Measurements from ENCODE around the gene CBX4. TPM values are rescaled to one million over a fixed set of nuclear protein-coding genes. Genes with fewer than 3 reads are reported as not detected.

The CBX4 gene
- polyA plus RNA-seq, 2 donors = 10.7 to 15.8 TPM

GRCh38 chr17:79830763-79831264 lies 8.4 kb downstream of the CBX4 start:
- Histone ChIP-seq H3K36me3 (ENCODE audit: control insufficient read depth in 2 of 2, insufficient read depth in 2 of 2, low read length in 1 of 2) (peaks cover 5 to 21% of the 10 kb centered on the region in 2 donors), H3K4me1 (ENCODE audit: control insufficient read depth in 2 of 2, insufficient read depth in 2 of 2, low read length in 1 of 2) (peaks cover 11 to 24% of the 10 kb centered on the region in 2 donors), H3K27ac (ENCODE audit: low read depth in 2 of 2, low read length in 1 of 2) (no peak overlapping the region), H3K9me3 (ENCODE audit: control insufficient read depth in 2 of 2, insufficient read depth in 1 of 2, low read depth in 1 of 2, low read length in 1 of 2) (peaks cover 0 to 2% of the 10 kb centered on the region in 2 donors), H3K27me3 (ENCODE audit: control insufficient read depth in 1 of 2, insufficient read depth in 2 of 2, low read length in 2 of 2) (no peaks in the 10 kb centered on the region), H3K4me3 (ENCODE audit: low read depth in 1 of 2, low read length in 2 of 2) (no peak overlapping the region)
- WGBS, 2 donors = 88 to 92% methylated on average over 8 of the region's 8 CpGs

DNA sequence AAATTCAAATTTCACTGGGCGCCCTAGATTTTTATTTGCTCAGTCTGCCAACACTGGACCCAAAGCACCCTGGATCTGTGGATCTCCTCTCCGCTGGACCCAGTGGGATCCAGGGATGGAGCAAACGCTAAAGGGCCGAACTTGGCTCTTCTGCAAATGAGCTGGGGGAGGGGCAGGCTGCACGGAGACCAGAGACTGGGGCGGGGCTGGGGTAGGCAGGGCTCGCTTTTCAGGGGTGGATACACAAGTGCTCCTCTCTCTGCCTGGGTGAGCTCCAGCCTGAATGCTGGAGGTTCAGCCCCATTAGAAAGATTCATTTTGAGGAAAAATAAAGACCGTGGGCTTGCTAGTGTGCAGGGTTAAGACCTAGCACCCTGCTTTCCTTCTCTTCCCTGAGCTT lies 8.9 kb downstream of the CBX4 start:
- peaks cover 0 to 2% of the 10 kb centered on the region in 2 donors for H3K9me3 ChIP-seq (ENCODE audit: control insufficient read depth in 2 of 2, insufficient read depth in 1 of 2, low read depth in 1 of 2, low read length in 1 of 2)
- 70 to 72% methylated on average over 8 of the region's 8 CpGs for WGBS, 2 donors
- no peak overlapping the region for H3K4me3 ChIP-seq (ENCODE audit: low read depth in 1 of 2, low read length in 2 of 2)
- H3K36me3 ChIP-seq (ENCODE audit: control insufficient read depth in 2 of 2, insufficient read depth in 2 of 2, low read length in 1 of 2) = peaks cover 5 to 18% of the 10 kb centered on the region in 2 donors
- peaks cover 11 to 19% of the 10 kb centered on the region in 2 donors for H3K4me1 ChIP-seq (ENCODE audit: control insufficient read depth in 2 of 2, insufficient read depth in 2 of 2, low read length in 1 of 2)
- H3K27ac ChIP-seq (ENCODE audit: low read depth in 2 of 2, low read length in 1 of 2) = no peak overlapping the region
- no peaks in the 10 kb centered on the region for H3K27me3 ChIP-seq (ENCODE audit: control insufficient read depth in 1 of 2, insufficient read depth in 2 of 2, low read length in 2 of 2)

GRCh38 chr17:79829457-79829856 lies 9.8 kb downstream of the CBX4 start:
- Histone ChIP-seq H3K27me3 (ENCODE audit: control insufficient read depth in 1 of 2, insufficient read depth in 2 of 2, low read length in 2 of 2) (no peaks in the 10 kb centered on the region), H3K9me3 (ENCODE audit: control insufficient read depth in 2 of 2, insufficient read depth in 1 of 2, low read depth in 1 of 2, low read length in 1 of 2) (peaks cover 0 to 2% of the 10 kb centered on the region in 2 donors), H3K36me3 (ENCODE audit: control insufficient read depth in 2 of 2, insufficient read depth in 2 of 2, low read length in 1 of 2) (peaks cover 5 to 10% of the 10 kb centered on the region in 2 donors), H3K4me3 (ENCODE audit: low read depth in 1 of 2, low read length in 2 of 2) (no peak overlapping the region), H3K4me1 (ENCODE audit: control insufficient read depth in 2 of 2, insufficient read depth in 2 of 2, low read length in 1 of 2) (peaks cover 11 to 18% of the 10 kb centered on the region in 2 donors), H3K27ac (ENCODE audit: low read depth in 2 of 2, low read length in 1 of 2) (no peak overlapping the region)
- WGBS, 2 donors = 64 to 66% methylated on average over 2 of the region's 2 CpGs

GRCh38 chr17:79829004-79829403 lies 10.2 kb downstream of the CBX4 start:
- Histone ChIP-seq H3K4me1 (ENCODE audit: control insufficient read depth in 2 of 2, insufficient read depth in 2 of 2, low read length in 1 of 2) (peaks cover 11 to 18% of the 10 kb centered on the region in 2 donors), H3K27ac (ENCODE audit: low read depth in 2 of 2, low read length in 1 of 2) (no peak overlapping the region), H3K4me3 (ENCODE audit: low read depth in 1 of 2, low read length in 2 of 2) (no peak overlapping the region), H3K27me3 (ENCODE audit: control insufficient read depth in 1 of 2, insufficient read depth in 2 of 2, low read length in 2 of 2) (no peaks in the 10 kb centered on the region), H3K36me3 (ENCODE audit: control insufficient read depth in 2 of 2, insufficient read depth in 2 of 2, low read length in 1 of 2) (peaks cover 5% of the 10 kb centered on the region in 2 donors), H3K9me3 (ENCODE audit: control insufficient read depth in 2 of 2, insufficient read depth in 1 of 2, low read depth in 1 of 2, low read length in 1 of 2) (peaks cover 0 to 2% of the 10 kb centered on the region in 2 donors)
- 79 to 88% methylated on average over 2 of the region's 2 CpGs for WGBS, 2 donors

DNA sequence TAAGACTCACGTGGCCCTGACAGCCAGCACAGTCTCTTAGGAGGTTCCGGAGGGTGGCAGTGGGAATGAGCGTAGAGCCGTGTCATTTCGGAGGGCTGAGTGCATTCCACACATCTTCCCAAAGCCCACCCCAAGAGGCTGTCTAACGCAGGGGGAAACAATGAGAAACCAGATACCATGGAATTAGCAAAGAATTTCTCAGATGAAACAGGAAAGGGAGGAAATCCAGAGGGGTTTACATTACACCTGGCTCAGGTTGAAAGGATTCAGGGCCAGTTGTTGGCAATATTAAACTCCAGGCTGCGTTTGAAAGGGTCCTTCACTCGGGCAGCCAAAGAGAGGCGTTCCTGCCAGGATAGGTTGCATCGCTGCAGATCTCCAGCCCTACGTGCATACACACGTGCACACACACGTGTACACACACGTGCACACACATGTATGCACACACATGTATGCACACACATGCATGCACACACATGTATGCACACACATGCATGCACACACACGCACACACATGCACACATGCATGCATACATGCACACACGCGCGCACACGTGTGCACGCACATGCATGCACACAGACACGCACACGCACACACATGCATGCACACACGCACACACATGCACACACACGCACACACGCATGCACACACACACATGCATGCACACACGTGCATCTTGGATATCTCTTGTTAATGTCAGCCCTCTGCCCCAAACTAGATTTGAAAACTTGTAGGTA lies 12.2 kb downstream of the CBX4 start:
- H3K27ac ChIP-seq (ENCODE audit: low read depth in 2 of 2, low read length in 1 of 2) = no peak overlapping the region
- no peak overlapping the region for H3K4me3 ChIP-seq (ENCODE audit: low read depth in 1 of 2, low read length in 2 of 2)
- H3K27me3 ChIP-seq (ENCODE audit: control insufficient read depth in 1 of 2, insufficient read depth in 2 of 2, low read length in 2 of 2) = no peaks in the 10 kb centered on the region
- peaks cover 2 to 16% of the 10 kb centered on the region in 2 donors for H3K4me1 ChIP-seq (ENCODE audit: control insufficient read depth in 2 of 2, insufficient read depth in 2 of 2, low read length in 1 of 2)
- H3K9me3 ChIP-seq (ENCODE audit: control insufficient read depth in 2 of 2, insufficient read depth in 1 of 2, low read depth in 1 of 2, low read length in 1 of 2) = peaks cover 0 to 2% of the 10 kb centered on the region in 2 donors
- H3K36me3 ChIP-seq (ENCODE audit: control insufficient read depth in 2 of 2, insufficient read depth in 2 of 2, low read length in 1 of 2) = no peaks in the 10 kb centered on the region
- 84% methylated on average over 26 of the region's 26 CpGs for WGBS, 2 donors

DNA sequence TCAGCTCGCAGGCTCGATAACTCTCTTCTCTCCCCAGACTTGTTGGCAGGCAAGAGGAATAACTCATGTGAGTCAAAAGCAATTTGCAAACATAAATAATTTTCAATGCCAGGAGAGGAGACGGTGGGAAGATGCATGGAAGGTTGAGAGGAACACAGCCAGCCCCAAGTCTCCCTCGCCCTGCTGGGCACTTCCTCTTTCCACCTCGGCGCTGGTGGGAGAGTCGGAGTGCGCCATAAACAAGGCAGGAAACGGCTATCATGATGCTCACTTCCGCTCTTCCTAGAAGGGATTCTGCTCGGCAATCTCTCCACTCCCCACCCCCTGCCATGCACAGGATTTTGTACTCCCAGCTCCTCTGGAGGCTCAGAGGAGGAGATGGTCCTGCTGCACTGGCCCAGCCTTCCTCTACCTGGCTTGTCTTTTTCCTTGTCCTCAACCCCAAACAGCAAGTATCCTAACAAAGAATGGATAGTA lies 13.0 kb downstream of the CBX4 start:
- 60 to 63% methylated on average over 11 of the region's 11 CpGs for WGBS, 2 donors
- Histone ChIP-seq H3K4me3 (ENCODE audit: low read depth in 1 of 2, low read length in 2 of 2) (no peak overlapping the region), H3K36me3 (ENCODE audit: control insufficient read depth in 2 of 2, insufficient read depth in 2 of 2, low read length in 1 of 2) (no peaks in the 10 kb centered on the region), H3K4me1 (ENCODE audit: control insufficient read depth in 2 of 2, insufficient read depth in 2 of 2, low read length in 1 of 2) (peaks cover 2 to 9% of the 10 kb centered on the region in 2 donors), H3K27ac (ENCODE audit: low read depth in 2 of 2, low read length in 1 of 2) (no peak overlapping the region), H3K9me3 (ENCODE audit: control insufficient read depth in 2 of 2, insufficient read depth in 1 of 2, low read depth in 1 of 2, low read length in 1 of 2) (peaks cover 0 to 2% of the 10 kb centered on the region in 2 donors), H3K27me3 (ENCODE audit: control insufficient read depth in 1 of 2, insufficient read depth in 2 of 2, low read length in 2 of 2) (no peaks in the 10 kb centered on the region)

- Histone ChIP-seq H3K9me3 (ENCODE audit: control insufficient read depth in 2 of 2, insufficient read depth in 1 of 2, low read depth in 1 of 2, low read length in 1 of 2) (peaks cover 0 to 2% of the 10 kb centered on the region in 2 donors), H3K36me3 (ENCODE audit: control insufficient read depth in 2 of 2, insufficient read depth in 2 of 2, low read length in 1 of 2) (no peaks in the 10 kb centered on the region), H3K4me3 (ENCODE audit: low read depth in 1 of 2, low read length in 2 of 2) (no peak overlapping the region), H3K27ac (ENCODE audit: low read depth in 2 of 2, low read length in 1 of 2) (no peak overlapping the region), H3K27me3 (ENCODE audit: control insufficient read depth in 1 of 2, insufficient read depth in 2 of 2, low read length in 2 of 2) (no peaks in the 10 kb centered on the region), H3K4me1 (ENCODE audit: control insufficient read depth in 2 of 2, insufficient read depth in 2 of 2, low read length in 1 of 2) (peaks cover 2 to 4% of the 10 kb centered on the region in 2 donors)
- 95 to 96% methylated on average over 5 of the region's 5 CpGs for WGBS, 2 donors
These were observed 13.7 kb downstream of the CBX4 start for GRCh38 chr17:79825580-79825921.

DNA sequence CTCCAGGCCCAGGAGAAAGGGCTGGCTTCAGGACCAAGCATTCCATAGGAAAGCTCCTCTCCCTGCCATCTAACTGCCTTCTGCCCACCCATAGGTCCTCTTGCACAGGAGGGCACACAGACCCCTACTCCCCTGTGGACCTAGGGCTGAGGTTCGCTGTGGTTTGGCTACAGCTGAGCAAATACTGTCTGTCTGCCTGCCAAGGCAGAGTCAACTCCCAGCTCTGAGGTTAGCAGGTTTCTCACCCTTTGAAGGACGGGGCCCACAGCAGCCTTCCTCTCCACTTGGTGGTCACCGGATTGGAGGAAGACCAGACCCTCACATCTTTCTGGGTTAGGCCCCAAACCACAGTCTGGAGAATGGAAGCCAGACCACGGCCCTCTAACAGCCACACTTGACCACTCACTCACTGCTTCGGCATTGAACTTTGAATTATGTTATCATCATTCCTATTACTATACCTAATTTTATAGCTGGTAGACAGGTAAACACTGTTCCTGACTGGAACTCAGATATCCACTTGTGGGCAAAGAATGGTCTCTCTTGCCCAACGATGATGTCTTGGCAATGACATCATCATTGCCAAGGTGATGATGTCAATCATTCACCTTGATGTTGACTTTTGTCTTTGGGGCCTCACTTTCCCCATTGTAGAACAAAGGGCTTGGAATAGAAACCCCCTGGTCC lies 14.2 kb downstream of the CBX4 start:
- no peaks in the 10 kb centered on the region for H3K36me3 ChIP-seq (ENCODE audit: control insufficient read depth in 2 of 2, insufficient read depth in 2 of 2, low read length in 1 of 2)
- peaks cover 2 to 4% of the 10 kb centered on the region in 2 donors for H3K4me1 ChIP-seq (ENCODE audit: control insufficient read depth in 2 of 2, insufficient read depth in 2 of 2, low read length in 1 of 2)
- H3K27me3 ChIP-seq (ENCODE audit: control insufficient read depth in 1 of 2, insufficient read depth in 2 of 2, low read length in 2 of 2) = no peaks in the 10 kb centered on the region
- no peak overlapping the region for H3K27ac ChIP-seq (ENCODE audit: low read depth in 2 of 2, low read length in 1 of 2)
- no peak overlapping the region for H3K4me3 ChIP-seq (ENCODE audit: low read depth in 1 of 2, low read length in 2 of 2)
- 82 to 88% methylated on average over 6 of the region's 6 CpGs for WGBS, 2 donors
- H3K9me3 ChIP-seq (ENCODE audit: control insufficient read depth in 2 of 2, insufficient read depth in 1 of 2, low read depth in 1 of 2, low read length in 1 of 2) = peaks cover 0 to 2% of the 10 kb centered on the region in 2 donors

- H3K36me3 ChIP-seq (ENCODE audit: control insufficient read depth in 2 of 2, insufficient read depth in 2 of 2, low read length in 1 of 2) = no peaks in the 10 kb centered on the region
- peaks cover 2 to 4% of the 10 kb centered on the region in 2 donors for H3K4me1 ChIP-seq (ENCODE audit: control insufficient read depth in 2 of 2, insufficient read depth in 2 of 2, low read length in 1 of 2)
- H3K27me3 ChIP-seq (ENCODE audit: control insufficient read depth in 1 of 2, insufficient read depth in 2 of 2, low read length in 2 of 2) = no peaks in the 10 kb centered on the region
- no peak overlapping the region for H3K27ac ChIP-seq (ENCODE audit: low read depth in 2 of 2, low read length in 1 of 2)
- H3K4me3 ChIP-seq (ENCODE audit: low read depth in 1 of 2, low read length in 2 of 2) = no peak overlapping the region
- 94 to 98% methylated on average over 17 of the region's 17 CpGs for WGBS, 2 donors
- H3K9me3 ChIP-seq (ENCODE audit: control insufficient read depth in 2 of 2, insufficient read depth in 1 of 2, low read depth in 1 of 2, low read length in 1 of 2) = peaks cover 0 to 2% of the 10 kb centered on the region in 2 donors
These were observed 15.0 kb downstream of the CBX4 start for GRCh38 chr17:79824234-79824633.

All from esophagus (tissue), 2 donors.